PC-9 (cell line): Measurements from ENCODE around the gene USP3.

ENCODE experiments used
- EZH2 ChIP-seq: fragments of 200-600 bp; sonication (generic); IDR thresholded peaks from 2 replicates; pipeline ENCODE4 v1.8.0; 2017; ENCODE audit warnings: antibody characterized with exemption, low read depth
- TF ChIP-seq, protein P1 (sequence below): fragments of 200-600 bp; sonication (generic); conservative IDR thresholded peaks from 2 replicates; pipeline ENCODE4 v1.6.1; 2017; ENCODE audit warnings: mixed run types, antibody characterized with exemption, mild to moderate bottlenecking, moderate library complexity

DNA sequence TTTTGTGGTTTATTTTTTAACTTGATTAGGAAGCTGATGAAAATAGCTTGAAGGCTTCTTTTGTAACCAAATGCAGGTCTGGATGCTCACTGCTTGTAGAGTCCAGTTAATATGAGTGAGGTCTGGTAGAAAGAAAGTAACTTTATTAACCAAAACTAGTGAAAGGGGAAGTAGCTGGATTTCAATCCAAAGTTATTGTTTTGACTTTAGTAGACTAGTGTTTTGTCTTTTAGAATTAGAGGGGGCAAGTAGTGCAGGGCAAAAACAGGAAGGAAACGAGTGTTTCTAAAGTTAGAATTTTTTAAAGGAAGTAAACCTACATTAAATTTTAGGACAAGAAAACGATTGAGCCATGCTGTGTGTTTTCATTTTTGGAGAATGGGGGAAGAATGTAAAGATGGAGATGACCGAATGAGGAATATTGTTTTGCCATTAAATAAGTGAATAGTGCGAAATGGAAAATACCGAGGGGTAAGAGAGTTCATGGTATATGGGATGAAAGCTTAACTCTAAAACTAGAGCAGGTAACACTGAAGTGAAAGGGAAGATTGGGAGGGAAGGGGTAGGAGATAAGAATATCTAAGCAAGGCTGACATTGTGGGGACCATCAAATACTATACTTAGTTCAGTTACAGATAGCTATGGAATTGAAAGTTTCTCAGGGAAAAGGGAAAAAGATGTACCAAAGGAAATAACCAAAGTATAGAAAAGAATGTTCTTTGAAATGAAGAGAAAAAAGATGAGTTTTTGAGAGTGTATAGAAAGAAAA lies 40.0 kb downstream of the USP3 start:
- TF ChIP-seq, protein P1, sequence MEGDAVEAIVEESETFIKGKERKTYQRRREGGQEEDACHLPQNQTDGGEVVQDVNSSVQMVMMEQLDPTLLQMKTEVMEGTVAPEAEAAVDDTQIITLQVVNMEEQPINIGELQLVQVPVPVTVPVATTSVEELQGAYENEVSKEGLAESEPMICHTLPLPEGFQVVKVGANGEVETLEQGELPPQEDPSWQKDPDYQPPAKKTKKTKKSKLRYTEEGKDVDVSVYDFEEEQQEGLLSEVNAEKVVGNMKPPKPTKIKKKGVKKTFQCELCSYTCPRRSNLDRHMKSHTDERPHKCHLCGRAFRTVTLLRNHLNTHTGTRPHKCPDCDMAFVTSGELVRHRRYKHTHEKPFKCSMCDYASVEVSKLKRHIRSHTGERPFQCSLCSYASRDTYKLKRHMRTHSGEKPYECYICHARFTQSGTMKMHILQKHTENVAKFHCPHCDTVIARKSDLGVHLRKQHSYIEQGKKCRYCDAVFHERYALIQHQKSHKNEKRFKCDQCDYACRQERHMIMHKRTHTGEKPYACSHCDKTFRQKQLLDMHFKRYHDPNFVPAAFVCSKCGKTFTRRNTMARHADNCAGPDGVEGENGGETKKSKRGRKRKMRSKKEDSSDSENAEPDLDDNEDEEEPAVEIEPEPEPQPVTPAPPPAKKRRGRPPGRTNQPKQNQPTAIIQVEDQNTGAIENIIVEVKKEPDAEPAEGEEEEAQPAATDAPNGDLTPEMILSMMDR = no peak
- TF ChIP-seq EZH2 = no peak
